ENCODE results near the gene DEFB125.
"Not testable (repeated sequence)": the region's sequence is repeated elsewhere in the genome, so short reads cannot be mapped to it uniquely, and the experiment has no call there.

Gene DEFB125

GRCh38 chr20:87401-87800 is at the start of gene DEFB125:
Gene DEFB125, plus strand, starts transcription at chr20:87672. Its CDS starts 38 bp downstream, at chr20:87710.
- DNase-seq = no peak

DNA sequence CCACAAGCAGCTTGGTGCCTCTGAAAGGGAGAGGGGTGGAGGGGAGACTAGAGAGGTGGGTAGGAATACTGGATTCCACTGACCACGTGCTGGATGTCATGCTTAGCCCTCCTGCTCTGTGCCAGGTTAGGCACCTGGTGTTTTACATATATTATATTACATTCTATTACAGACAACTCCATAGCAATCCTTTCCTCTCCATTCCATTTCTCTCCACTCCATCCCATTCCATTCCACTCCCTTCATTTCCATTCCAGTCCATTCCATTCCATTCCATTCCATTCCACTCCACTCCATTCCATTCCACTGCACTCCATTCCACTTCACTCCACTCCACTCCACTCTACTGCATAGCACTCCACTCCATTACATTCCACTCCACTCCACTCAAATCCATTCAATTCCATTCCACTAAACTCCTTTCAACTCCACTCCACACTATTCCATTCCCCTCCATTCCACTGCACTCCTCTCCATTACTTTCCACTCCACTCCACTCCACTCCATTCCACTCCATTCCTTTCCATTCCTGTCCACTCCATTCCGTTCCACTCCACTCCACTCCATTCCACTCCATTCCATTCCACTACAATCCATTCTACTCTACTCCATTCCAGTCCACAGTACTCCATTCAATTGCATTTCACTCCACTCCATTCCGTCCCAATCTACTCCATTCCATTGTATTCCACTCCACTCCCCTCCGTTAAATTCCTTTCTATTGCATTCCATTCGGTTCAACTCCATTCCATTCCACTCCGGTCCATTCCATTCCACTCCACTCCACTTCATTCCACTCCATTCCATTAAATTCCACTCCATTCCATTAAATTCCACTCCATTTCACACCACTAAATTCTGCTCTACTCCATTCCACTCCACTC is 27.2 kb upstream of the DEFB125 start:
- no peak for DNase-seq

- DNase-seq = no peak
These were observed 26.2 kb upstream of the DEFB125 start for GRCh38 chr20:61230-61629.

DNA sequence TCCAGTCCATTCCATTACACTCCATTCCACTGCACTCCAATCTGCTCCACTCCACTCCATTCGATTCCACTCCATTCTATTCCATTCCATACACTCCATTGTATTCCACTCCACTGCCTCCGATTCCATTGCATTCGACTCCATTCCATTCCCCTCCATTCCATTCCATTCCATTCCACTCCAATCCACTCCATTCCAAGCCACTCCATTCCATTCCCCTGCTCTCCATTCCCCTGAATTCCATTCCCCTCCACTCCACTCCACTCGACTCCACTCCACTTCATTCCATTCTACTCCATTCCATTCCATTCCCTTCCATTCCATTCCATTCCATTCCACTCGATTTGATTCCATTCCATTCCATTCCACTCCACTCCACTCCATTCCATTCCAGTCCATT is 25.7 kb upstream of the DEFB125 start:
- no peak for DNase-seq

DNA sequence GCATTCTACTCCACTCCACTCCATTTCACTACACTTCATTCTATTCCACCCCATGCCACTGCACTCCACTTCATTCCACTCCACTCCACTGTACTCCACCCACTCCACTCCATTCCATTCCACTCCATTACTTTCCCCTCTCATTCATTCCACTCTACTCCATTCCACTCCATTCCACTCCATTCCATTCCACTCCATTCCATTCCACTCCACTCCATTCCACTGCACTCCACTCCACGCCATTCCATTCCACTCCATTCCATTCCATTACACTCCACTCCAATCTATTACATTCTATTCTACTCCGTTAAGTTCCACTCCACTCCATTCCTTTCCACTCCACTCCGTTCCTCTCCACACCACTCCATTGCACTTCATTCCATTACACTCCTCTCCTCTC is 25.0 kb upstream of the DEFB125 start:
- DNase-seq = no peak

DNA sequence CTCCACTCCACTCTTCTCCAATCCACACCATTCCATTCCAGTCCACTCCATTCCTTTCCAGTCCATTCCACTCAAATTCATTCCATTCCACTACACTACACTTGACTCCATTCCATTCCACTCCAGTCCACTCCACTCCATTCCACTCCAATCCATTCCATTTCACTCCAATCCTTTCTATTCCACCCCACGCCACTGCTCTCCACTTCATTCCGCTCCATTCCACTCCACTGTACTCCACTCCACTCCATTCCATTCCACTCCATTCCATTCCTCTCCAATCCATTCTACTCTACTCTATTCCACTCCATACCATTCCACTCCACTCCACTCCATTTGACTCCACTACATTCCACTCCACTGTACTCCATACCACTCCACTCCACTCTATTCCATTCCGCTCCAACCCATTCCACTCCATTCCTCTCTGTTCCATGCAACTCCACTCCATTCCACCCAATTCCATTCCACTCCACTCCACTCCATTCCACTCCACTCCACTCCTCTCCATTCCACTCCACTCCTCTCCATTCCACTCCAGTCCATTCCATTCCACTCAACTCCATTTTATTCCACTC is 23.4 kb upstream of the DEFB125 start:
- DNase-seq = no peak

DNA sequence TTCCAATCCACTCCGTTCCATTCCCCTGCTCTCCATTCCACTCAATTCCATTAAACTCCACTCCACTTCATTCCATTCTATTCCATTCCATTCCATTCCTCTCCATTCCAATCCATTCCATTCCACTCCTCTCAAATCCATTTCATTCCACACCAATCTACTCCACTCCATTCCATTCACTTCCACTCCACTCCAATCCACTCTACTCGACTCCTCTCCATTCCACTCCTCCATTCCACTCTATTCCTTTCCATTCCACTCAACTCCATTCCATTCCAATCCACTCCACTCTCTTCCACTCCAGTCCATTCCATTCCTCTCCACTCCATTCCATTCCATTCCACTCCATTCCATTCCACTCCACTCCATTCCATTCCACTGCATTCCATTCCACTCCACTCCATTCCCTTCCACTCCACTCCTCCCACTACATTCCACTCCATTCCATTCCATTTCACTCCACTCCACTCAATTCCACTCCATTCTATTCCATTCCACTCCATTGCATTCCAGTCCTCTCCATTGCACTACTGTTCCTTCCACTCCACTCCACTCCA is 22.6 kb upstream of the DEFB125 start:
- no peak for DNase-seq

- no peak for DNase-seq
These were observed 10.2 kb upstream of the DEFB125 start for GRCh38 chr20:77231-77630.

DNA sequence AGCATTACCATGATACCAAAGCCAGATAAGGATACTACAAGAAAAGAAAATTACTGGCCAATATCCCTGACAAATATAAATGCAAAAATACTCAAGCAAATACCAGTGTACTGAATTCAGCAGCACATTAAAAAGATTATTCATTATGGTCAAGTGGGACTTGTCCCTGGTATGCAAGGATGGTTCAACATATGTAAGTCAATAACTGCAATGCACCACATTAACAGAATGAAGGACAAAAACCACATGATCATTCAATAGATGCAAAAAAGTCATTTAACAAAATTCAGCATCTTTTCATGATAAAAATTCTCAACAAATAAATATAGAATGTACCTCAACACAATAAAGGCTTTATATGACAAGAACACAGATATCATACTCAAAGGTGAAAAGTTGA is 9.1 kb upstream of the DEFB125 start:
- no peak for DNase-seq

DNA sequence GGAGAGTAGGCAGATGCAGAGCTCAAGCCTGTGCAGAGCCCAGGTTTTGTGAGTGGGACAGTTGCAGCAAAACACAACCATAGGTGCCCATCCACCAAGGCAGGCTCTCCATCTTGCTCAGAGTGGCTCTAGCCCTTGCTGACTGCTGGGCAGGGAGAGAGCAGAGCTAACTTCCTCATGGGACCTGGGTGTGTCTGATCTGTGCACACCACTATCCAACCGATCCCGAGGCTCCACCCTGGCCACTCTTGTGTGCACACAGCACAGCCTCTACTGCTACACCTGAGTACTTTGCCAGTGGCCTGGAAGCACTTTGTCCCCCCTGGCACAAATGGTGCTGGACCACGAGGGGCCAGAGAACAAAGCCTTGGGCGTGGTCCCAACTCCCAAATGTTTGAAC is 7.9 kb upstream of the DEFB125 start:
- no peak for DNase-seq

GRCh38 chr20:90651-91050 is 3.2 kb downstream of the DEFB125 start:
- no peak for DNase-seq

GRCh38 chr20:93641-94040 is 6.2 kb downstream of the DEFB125 start:
- DNase-seq = no peak

DNA sequence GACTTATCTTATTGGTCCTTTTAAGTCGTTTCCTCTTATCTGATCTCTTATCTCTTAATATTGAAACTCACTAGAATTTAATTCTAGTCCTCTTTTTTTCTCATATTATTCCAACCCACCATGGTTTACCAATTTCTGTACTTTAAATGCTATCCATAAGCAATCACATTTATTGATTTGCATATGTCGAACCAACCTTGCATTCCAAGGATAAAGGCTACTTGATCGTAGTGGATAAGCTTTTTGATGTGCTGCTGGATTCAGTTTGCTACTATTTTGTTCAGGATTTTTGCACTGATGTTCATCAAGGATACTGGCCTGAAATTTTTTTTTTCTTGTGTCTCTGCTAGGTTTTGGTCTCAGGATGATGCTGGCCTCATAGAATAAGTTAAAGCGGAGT is 7.7 kb downstream of the DEFB125 start:
- DNase-seq = no peak

DNA sequence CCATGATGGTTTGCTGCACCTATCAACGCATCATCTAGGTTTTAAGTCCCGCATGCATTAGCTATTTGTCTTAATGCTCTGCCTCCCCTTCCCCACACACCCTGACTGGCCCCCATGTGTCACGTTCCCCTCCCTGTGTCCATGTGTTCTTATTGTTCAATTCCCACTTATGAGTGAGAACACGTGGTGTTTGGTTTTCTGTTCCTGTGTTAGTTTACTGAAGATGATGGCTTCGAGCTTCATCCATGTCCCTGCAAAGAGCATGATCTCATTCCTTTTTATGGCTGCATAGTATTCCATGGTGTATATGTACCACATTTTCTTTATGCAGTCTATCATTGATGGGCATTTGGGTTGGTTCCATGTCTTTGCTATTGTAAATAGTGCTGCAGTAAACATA is 10.2 kb downstream of the DEFB125 start:
- DNase-seq = not testable (repeated sequence)

DNA sequence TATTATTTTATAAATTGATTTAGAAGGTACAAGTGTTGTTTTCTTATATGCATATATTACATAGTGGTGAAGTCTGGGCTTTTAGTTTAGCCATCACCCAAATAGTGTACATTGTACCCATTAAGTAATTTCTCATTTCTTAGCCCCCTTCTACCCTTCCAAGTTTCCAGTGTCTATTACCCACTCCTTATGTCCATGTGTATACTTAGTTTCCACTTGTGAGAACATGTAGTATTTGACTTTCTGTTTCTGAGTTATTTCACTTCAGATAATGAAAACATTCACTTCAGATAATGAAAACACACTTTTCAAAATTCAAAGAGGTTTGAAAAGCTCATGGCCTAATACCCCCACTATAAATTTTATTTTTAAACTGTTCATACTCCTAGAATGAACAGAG is 14.5 kb downstream of the DEFB125 start:
- DNase-seq = no peak

DNA sequence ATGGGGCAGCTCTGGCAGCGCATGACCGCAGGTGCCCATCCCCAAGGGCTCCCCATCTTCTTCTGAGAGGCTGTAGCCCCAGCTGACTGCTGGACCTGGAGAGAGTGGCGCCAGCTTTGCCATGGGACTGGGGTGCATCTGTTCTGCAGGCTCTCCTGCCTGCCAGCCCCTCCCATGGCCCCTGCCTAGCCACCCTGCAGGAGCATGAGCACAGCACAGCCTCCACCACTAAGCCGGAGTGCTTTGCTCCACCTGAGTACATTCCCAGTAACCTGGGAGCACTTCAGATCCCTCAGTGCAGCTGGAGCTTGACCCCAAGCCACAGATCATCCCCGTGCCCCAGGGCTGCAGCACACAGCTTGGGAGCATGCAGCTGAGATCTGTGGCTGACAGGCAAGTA is 16.0 kb downstream of the DEFB125 start:
- DNase-seq = no peak

- DNase-seq = no peak
These were observed 24.9 kb downstream of the DEFB125 start for GRCh38 chr20:112396-112795.

DNA sequence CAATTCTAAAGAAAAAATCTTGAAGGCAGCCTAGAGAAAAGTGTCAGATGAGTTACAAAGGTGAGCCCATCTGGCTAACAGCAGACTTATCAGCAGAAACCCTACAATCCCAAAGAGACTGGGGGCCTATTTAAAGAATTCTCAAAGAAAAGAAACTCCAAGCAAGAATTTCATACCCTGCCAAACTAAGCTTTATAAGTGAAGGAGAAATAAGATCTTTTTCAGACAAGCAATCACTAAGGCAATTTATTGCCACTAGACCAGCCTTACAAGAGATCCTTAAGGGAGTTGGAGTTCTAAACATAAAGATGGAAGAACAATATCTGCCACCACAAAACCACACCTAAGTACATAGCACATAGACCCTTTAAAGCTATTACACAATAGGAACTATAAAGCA is 30.0 kb downstream of the DEFB125 start:
- no peak for DNase-seq

DNA sequence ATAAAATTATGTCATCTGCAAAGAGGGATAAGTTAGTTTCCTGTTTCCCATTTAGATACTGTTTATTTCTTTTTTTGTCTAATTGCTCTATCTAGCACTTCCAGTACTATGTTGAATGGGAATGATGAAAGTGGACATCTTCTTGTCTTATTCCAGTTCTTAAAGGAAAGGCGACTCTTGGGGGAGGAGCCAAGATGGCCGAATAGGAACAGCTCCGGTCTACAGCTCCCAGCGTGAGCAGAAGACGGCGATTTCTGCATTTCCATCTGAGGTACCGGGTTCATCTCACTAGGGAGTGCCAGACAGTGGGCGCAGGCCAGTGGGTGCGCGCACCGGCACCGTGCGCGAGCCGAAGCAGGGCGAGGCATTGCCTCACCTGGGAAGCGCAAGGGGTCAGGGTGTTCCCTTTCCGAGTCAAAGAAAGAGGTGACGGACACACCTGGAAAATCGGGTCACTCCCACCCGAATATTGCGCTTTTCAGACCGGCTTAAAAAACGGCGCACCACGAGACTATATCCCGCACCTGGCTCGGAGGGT is 42.4 kb downstream of the DEFB125 start:
- DNase-seq = not testable (repeated sequence)

DNA sequence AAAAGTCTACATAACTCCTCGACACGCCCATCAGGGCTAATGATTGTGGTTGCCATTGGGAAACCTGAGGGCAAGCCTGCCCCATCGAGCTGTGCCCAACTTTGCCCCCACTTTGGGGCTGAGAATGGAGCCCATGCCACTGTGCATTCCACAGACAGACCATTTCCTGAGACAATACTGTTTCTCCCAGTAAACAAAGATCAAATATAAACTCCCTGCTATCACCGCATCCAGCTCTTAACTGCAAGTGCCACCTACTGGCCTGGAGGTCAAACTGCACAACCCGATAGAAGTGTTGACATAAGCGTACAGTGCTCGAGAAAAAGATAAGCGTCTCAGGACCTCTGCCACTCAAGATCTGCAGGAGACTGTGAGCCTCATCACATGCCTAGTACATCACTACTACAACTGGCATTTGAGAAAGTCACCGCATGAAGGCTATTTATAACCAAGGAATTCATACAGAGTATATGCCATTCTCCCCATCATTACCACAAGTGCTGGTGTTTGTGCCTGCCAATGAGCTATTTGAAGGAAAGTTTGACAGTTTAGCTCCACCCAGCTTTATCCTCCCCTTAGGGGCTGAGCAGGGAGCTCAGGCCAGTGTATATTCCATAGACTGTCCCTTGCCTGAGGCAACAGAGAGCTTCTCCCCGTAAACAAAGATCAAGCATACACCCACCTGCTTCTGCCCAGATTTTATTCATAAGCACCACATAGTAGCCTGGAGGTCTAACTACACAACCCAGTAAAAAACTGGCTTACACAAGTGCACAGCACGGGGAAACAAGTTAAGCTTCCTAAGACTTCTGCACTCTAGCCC is 50.4 kb downstream of the DEFB125 start:
- no peak for DNase-seq

GRCh38 chr20:142290-142689 is 54.8 kb downstream of the DEFB125 start, which contains the start of gene DEFB126:
Gene DEFB126, plus strand, starts transcription at chr20:142590. Its CDS starts 39 bp downstream, at chr20:142629.
- DNase-seq = no peak

DNA sequence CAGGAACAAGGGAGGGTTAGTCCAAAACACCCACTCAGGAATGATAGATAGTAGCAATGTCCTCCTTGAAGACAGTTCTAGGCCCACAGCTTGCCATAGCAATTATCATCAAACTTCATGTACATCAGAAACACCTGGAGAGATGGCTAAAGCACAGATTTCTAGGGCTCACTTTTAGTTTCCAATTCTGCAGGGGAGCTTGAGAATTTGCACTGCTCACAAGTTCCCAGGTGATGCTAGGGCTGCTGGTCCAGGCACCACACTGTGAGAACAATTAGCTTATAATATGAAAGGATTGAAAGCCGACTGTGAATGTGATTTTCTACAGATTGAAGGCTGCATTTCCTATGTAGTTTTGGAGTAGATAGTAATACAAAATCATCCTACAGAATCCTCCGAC is 58.4 kb downstream of the DEFB125 start:
- DNase-seq = no peak

Data from NCI-H2081 treated with DMSO at 0.1 percent for 48 hours (cell line).